Measurements from ENCODE around the gene LPIN1. TPM values are rescaled to one million over a fixed set of nuclear protein-coding genes. Genes with fewer than 3 reads are reported as not detected.

The LPIN1 gene
- total and polyA plus RNA-seq, 2 of the 13 experiments (the other 11 are each of a cell fraction or from before 2014, with no cell fraction given) = 9.7 to 19.4 TPM

DNA sequence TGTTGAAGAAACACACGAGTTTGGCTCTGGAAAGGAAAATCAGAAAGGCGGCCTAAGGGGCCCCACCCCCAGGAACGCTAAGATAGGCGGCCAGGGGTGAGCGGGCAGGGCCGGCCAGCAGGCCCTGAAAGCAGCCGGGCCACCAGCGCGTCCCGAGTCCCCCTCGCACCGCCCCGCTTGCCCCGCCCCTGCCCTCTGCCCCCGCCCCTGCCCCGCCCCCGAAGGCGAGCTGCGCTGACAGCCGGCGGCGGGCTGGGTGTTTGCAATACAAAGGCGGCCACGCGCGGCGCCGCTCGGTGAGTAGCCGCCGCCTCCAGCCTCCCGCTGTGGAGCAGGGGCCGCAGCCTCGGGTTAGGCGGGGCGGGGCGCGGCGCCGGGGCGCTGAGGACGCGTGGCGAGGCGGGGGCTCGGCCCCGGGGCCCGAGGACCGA is at the start of gene LPIN1 (continued):
- no peak for TF ChIP-seq ZNF414 (CRISPR knock-in tag; IDR thresholded peaks at IDR 0.05)
- TF ChIP-seq PLSCR1 (CRISPR knock-in tag; IDR thresholded peaks at IDR 0.05; ENCODE audit: borderline replicate concordance) = peak; percentile 33; the same call in 1 of the 2 replicates
- no peak for TF ChIP-seq JARID2 (CRISPR knock-in tag; IDR thresholded peaks at IDR 0.05; ENCODE audit: insufficient replicate concordance)
- TF ChIP-seq TEAD2 (CRISPR knock-in tag; IDR thresholded peaks at IDR 0.05) = no peak
- TF ChIP-seq ZIK1 (CRISPR knock-in tag; IDR thresholded peaks at IDR 0.05; ENCODE audit: borderline replicate concordance, low read depth) = 0 out of 2 replicates have a peak, but pooled peaks have one; percentile 47
- TF ChIP-seq MAX (IDR thresholded peaks at IDR 0.05) = peak; percentile 94
- TF ChIP-seq TGIF2 (CRISPR knock-in tag; IDR thresholded peaks at IDR 0.05) = peak; percentile 88
- TF ChIP-seq ZNF570 (CRISPR knock-in tag; IDR thresholded peaks at IDR 0.05; ENCODE audit: borderline replicate concordance) = no peak
- peak; percentile 3; the same call in 1 of the 2 replicates for TF ChIP-seq CBX5 (CRISPR knock-in tag; IDR thresholded peaks at IDR 0.05; ENCODE audit: borderline replicate concordance)
- peak; percentile 81 for TF ChIP-seq TEAD3 (CRISPR knock-in tag; optimal IDR thresholded peaks at IDR 0.05; ENCODE audit: borderline replicate concordance)
- peak; percentile 15; the same call in 1 of the 2 replicates for TF ChIP-seq KLF11 (CRISPR knock-in tag; IDR thresholded peaks at IDR 0.05)
- no peak for TF ChIP-seq ZNF337 (CRISPR knock-in tag; IDR thresholded peaks at IDR 0.05; ENCODE audit: borderline replicate concordance, low read depth)
- no peak for TF ChIP-seq ZBTB49 (CRISPR knock-in tag; IDR thresholded peaks at IDR 0.05; ENCODE audit: borderline replicate concordance)
- 0 out of 2 replicates have a peak, but pooled peaks have one; percentile 13 for TF ChIP-seq ZNF724P (CRISPR knock-in tag; IDR thresholded peaks at IDR 0.05; ENCODE audit: borderline replicate concordance)
- TF ChIP-seq, protein P1, sequence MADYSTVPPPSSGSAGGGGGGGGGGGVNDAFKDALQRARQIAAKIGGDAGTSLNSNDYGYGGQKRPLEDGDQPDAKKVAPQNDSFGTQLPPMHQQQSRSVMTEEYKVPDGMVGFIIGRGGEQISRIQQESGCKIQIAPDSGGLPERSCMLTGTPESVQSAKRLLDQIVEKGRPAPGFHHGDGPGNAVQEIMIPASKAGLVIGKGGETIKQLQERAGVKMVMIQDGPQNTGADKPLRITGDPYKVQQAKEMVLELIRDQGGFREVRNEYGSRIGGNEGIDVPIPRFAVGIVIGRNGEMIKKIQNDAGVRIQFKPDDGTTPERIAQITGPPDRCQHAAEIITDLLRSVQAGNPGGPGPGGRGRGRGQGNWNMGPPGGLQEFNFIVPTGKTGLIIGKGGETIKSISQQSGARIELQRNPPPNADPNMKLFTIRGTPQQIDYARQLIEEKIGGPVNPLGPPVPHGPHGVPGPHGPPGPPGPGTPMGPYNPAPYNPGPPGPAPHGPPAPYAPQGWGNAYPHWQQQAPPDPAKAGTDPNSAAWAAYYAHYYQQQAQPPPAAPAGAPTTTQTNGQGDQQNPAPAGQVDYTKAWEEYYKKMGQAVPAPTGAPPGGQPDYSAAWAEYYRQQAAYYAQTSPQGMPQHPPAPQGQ (CRISPR knock-in tag; IDR thresholded peaks at IDR 0.05; ENCODE audit: borderline replicate concordance) = no peak
- TF ChIP-seq MXI1 (IDR thresholded peaks at IDR 0.05; ENCODE audit: borderline replicate concordance, low read depth, low read length) = peak; percentile 96; the same call in 2 of the 3 replicates
- TF ChIP-seq ATF7-NPFF (CRISPR knock-in tag; IDR thresholded peaks at IDR 0.05; ENCODE audit: low read depth) = peak; percentile 29; the same call in 1 of the 2 replicates
- no peak for TF ChIP-seq SKIL (CRISPR knock-in tag; IDR thresholded peaks at IDR 0.05; ENCODE audit: borderline replicate concordance)
- TF ChIP-seq NFE2L2 (IDR thresholded peaks at IDR 0.05; ENCODE audit: low read length) = no peak
